NT2/D1 (cell line): ENCODE measurements around the gene EFHC1.

Source experiments
- SUZ12 ChIP-seq: IDR thresholded peaks from 2 replicates; pipeline ENCODE4 v1.6.1; 2011; ENCODE audit not compliant: insufficient read length, insufficient read depth; ENCODE audit errors: extremely low read depth
- YY1 ChIP-seq: IDR thresholded peaks from 2 replicates; pipeline ENCODE4 v1.6.1; 2011; ENCODE audit not compliant: insufficient read length, insufficient read depth
- ZNF274 ChIP-seq: IDR thresholded peaks from 2 replicates; pipeline ENCODE4 v1.6.1; 2011; ENCODE audit warnings: mild to moderate bottlenecking, low read depth, low read length

DNA sequence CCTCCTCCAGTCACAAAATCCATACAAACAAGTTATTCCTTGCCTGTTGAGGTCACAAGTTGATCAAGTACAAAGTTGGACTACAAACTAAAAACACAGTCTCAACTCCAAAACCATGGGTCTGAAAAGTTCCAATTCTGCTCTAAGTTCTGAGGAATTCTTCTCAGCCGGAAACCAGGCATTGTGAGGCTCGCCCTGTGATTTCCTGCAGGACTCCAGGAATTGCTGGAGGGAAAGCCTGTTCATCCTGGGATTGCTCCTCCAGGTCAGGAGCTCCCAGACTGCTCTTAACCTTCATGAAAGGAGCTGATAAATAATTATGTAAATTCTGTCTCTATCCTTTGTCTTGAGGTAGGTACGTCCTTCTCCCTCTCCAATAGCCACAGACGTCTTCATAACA, 148.2 kb downstream of the EFHC1 start:
- TF ChIP-seq ZNF274 (no peak), YY1 (no peak), SUZ12 (no peak)
